H9 (cell line): ENCODE data around the gene TRIO. TPM values are rescaled to one million over a fixed set of nuclear protein-coding genes. Genes with fewer than 3 reads are reported as not detected.

Experiments
- DNase-seq: peaks from one replicate; pipeline ENCODE4 v3.0.0-alpha.2; 2017
- H2AFZ ChIP-seq: one replicate; pipeline ENCODE4 v1.6.1; 2013; ENCODE audit warnings: mild to moderate bottlenecking, low read length, control low read depth, moderate library complexity
- H2AK5ac ChIP-seq: 2 replicates; pipeline ENCODE4 v1.6.1; 2013; ENCODE audit warnings: low read length, control low read depth, mixed read lengths; ENCODE audit not compliant: insufficient read length
- H2BK120ac ChIP-seq: one replicate; pipeline ENCODE4 v1.6.1; 2013; ENCODE audit warnings: low read depth, mild to moderate bottlenecking, low read length, control low read depth, inconsistent platforms; ENCODE audit not compliant: poor library complexity, severe bottlenecking
- H2BK12ac ChIP-seq: 2 replicates; pipeline ENCODE4 v1.6.1; 2013; ENCODE audit warnings: low read length, control low read depth, mixed read lengths, low read depth; ENCODE audit not compliant: insufficient read length
- H2BK15ac ChIP-seq: 2 replicates; pipeline ENCODE4 v1.6.1; 2013; ENCODE audit warnings: low read depth, low read length, control low read depth
- H2BK20ac ChIP-seq: one replicate; pipeline ENCODE4 v1.6.1; 2013; ENCODE audit warnings: low read depth, mild to moderate bottlenecking, low read length, control low read depth, inconsistent platforms; ENCODE audit not compliant: poor library complexity, severe bottlenecking
- H2BK5ac ChIP-seq: 2 replicates; pipeline ENCODE4 v1.6.1; 2013; ENCODE audit warnings: low read length, control low read depth, mixed read lengths; ENCODE audit not compliant: insufficient read length
- H3K14ac ChIP-seq: 2 replicates; pipeline ENCODE4 v1.6.1; 2013; ENCODE audit warnings: low read length, control low read depth; ENCODE audit not compliant: insufficient read depth
- H3K18ac ChIP-seq: 2 replicates; pipeline ENCODE4 v1.6.1; 2013; ENCODE audit warnings: low read depth, mild to moderate bottlenecking, mixed read lengths, low read length, control low read depth; ENCODE audit not compliant: insufficient read length
- H3K23ac ChIP-seq: 2 replicates; pipeline ENCODE4 v1.6.1; 2013; ENCODE audit warnings: low read length, control low read depth, mixed read lengths, low read depth; ENCODE audit not compliant: insufficient read length
- H3K23me2 ChIP-seq: 2 replicates; pipeline ENCODE4 v1.6.1; 2013; ENCODE audit warnings: low read depth, mild to moderate bottlenecking, mixed read lengths, low read length, control low read depth; ENCODE audit not compliant: insufficient read length, poor library complexity, severe bottlenecking
- H3K27ac ChIP-seq: 2 replicates; pipeline ENCODE4 v1.5.1; 2013; ENCODE audit warnings: low read length, control low read depth, mixed read lengths, low read depth; ENCODE audit not compliant: insufficient read length
- H3K27me3 ChIP-seq: 2 replicates; pipeline ENCODE4 v1.6.1; 2013; ENCODE audit warnings: low read length, control low read depth, inconsistent platforms; ENCODE audit not compliant: insufficient read depth
- H3K4ac ChIP-seq: 2 replicates; pipeline ENCODE4 v1.6.1; 2013; ENCODE audit warnings: low read depth, mild to moderate bottlenecking, control low read depth, inconsistent platforms, low read length, moderate library complexity
- H3K4me1 ChIP-seq: 2 replicates; pipeline ENCODE4 v1.6.1; 2013; ENCODE audit warnings: low read length, control low read depth, inconsistent platforms; ENCODE audit not compliant: insufficient read depth
- H3K4me2 ChIP-seq: 2 replicates; pipeline ENCODE4 v1.6.1; 2013; ENCODE audit warnings: low read length, control low read depth, mixed read lengths; ENCODE audit not compliant: insufficient read length, insufficient read depth
- H3K56ac ChIP-seq: 2 replicates; pipeline ENCODE4 v1.6.1; 2013; ENCODE audit warnings: low read depth, mild to moderate bottlenecking, mixed read lengths, low read length, control low read depth; ENCODE audit not compliant: insufficient read length
- H3K79me1 ChIP-seq: 2 replicates; pipeline ENCODE4 v1.6.1; 2013; ENCODE audit warnings: low read depth, mild to moderate bottlenecking, moderate library complexity, low read length, control low read depth, inconsistent platforms; ENCODE audit not compliant: insufficient read depth, poor library complexity, severe bottlenecking
- H3K79me2 ChIP-seq: 2 replicates; pipeline ENCODE4 v1.6.1; 2013; ENCODE audit warnings: low read length, control low read depth, inconsistent platforms; ENCODE audit not compliant: insufficient read depth
- H3K9ac ChIP-seq: 2 replicates; pipeline ENCODE4 v1.6.1; 2013; ENCODE audit warnings: low read length, control low read depth, mixed read lengths; ENCODE audit not compliant: insufficient read length; ENCODE audit errors: extremely low read depth
- H3K9me3 ChIP-seq: one replicate; pipeline ENCODE4 v1.6.1; 2013; ENCODE audit warnings: low read depth, low read length, inconsistent platforms; ENCODE audit not compliant: control insufficient read depth
- H3T11ph ChIP-seq: one replicate; pipeline ENCODE4 v1.6.1; 2013; ENCODE audit warnings: mild to moderate bottlenecking, low read length, control low read depth, inconsistent platforms
- H4K20me1 ChIP-seq: one replicate; pipeline ENCODE4 v1.6.1; 2013; ENCODE audit not compliant: control insufficient read depth, insufficient read length, insufficient read depth
- H4K5ac ChIP-seq: 2 replicates; pipeline ENCODE4 v1.6.1; 2013; ENCODE audit warnings: low read depth, mild to moderate bottlenecking, mixed read lengths, low read length, control low read depth; ENCODE audit not compliant: insufficient read length
- H4K8ac ChIP-seq: replicated peaks from 2 replicates; pipeline ENCODE4 v1.6.1; 2013; ENCODE audit warnings: low read length, control low read depth, mixed read lengths, low read depth; ENCODE audit not compliant: insufficient read length
- H4K91ac ChIP-seq: 2 replicates; pipeline ENCODE4 v1.6.1; 2013; ENCODE audit warnings: low read depth, mild to moderate bottlenecking, moderate library complexity, mixed read lengths, low read length, control low read depth; ENCODE audit not compliant: insufficient read length
- H3K27ac Mint-ChIP-seq, 3 experiments: 2 replicates in 2 of 3; 3 replicates in 1 of 3; pipeline ENCODE4 v1.8.0; 2020 to 2021; ENCODE audit warnings: mixed read lengths in 3 of 3, mild to moderate bottlenecking in 1 of 3, moderate library complexity in 1 of 3
- H3K27me3 Mint-ChIP-seq: 2 replicates; pipeline ENCODE4 v1.8.0; 2021; ENCODE audit warnings: low read depth, mild to moderate bottlenecking, moderate library complexity, mixed read lengths
- H3K36me3 Mint-ChIP-seq, 3 experiments: 2 replicates in 2 of 3; 3 replicates in 1 of 3; pipeline ENCODE4 v1.8.0; 2020 to 2021; ENCODE audit warnings: low read depth in 3 of 3, mixed read lengths in 3 of 3; ENCODE audit not compliant: insufficient read depth in 1 of 3
- H3K4me1 Mint-ChIP-seq, 2 experiments: 2 replicates each; pipeline ENCODE4 v1.8.0; 2020; ENCODE audit warnings: mixed read lengths in 2 of 2
- H3K4me3 Mint-ChIP-seq, 2 experiments: 2 replicates in 1 of 2; 3 replicates in 1 of 2; pipeline ENCODE4 v1.8.0; 2020 to 2021; ENCODE audit warnings: mild to moderate bottlenecking in 2 of 2, mixed read lengths in 2 of 2, moderate library complexity in 1 of 2
- H3K9me3 Mint-ChIP-seq, 2 experiments: 2 replicates in 1 of 2; 3 replicates in 1 of 2; pipeline ENCODE4 v1.8.0; 2020; ENCODE audit warnings: mild to moderate bottlenecking in 2 of 2, mixed read lengths in 2 of 2, moderate library complexity in 1 of 2
- CTCF ChIP-seq: fragments of 200-600 bp; sonication (generic); conservative IDR thresholded peaks from 3 replicates; pipeline ENCODE4 v1.8.0; 2021; ENCODE audit warnings: antibody characterized with exemption, mild to moderate bottlenecking
- WGBS: extraction: QIAGEN DNeasy Blood & Tissue Kit; methylation state at CpG from one replicate; pipeline ENCODE4 v1.1.7; 2013; ENCODE audit warnings: missing lambda C conversion rate, low lambda C conversion rate, mixed read lengths; ENCODE audit not compliant: insufficient read length; ENCODE audit errors: extremely low coverage; 5-methylcytosine and 5-hydroxymethylcytosine counted together
- total RNA-seq: library from RNA; stranded (reverse); gene quantifications from 2 replicates; pipeline ENCODE4 v1.2.1, GENCODE V29; 2021

The TRIO gene
- total RNA-seq, 1 experiment from 2014 or later, result 87.8 TPM

GRCh38 chr5:14209836-14210235, 66.7 kb downstream of the TRIO start:
- Histone ChIP-seq H2BK15ac (no peak overlapping the region), H3K9ac (no peak overlapping the region), H2AK5ac (no peak overlapping the region), H3K18ac (no peak overlapping the region), H3K79me1 (peaks cover 6% of the 10 kb centered on the region), H3K4me1 (peaks cover under 1% of the 10 kb centered on the region; the same call in 1 of the 2 replicates), H4K91ac (no peak overlapping the region), H3K23me2 (no peaks in the 10 kb centered on the region), H3K23ac (no peak overlapping the region), H3K79me2 (peaks cover 19% of the 10 kb centered on the region; the same call in 1 of the 2 replicates), H3T11ph (no peak overlapping the region), H2BK120ac (no peak overlapping the region), H2BK5ac (no peak overlapping the region), H3K27ac (no peak overlapping the region), H2BK12ac (no peak overlapping the region), H3K4me2 (no peak overlapping the region), H4K20me1 (no peaks in the 10 kb centered on the region), H2AFZ (no peak overlapping the region), H4K5ac (no peak overlapping the region), H2BK20ac (no peak overlapping the region), H3K56ac (no peak overlapping the region), H3K27me3 (no peaks in the 10 kb centered on the region), H4K8ac (no peak overlapping the region), H3K9me3 (no peaks in the 10 kb centered on the region), H3K14ac (peak overlapping the region; percentile 20; the same call in 1 of the 2 replicates), H3K4ac (no peak overlapping the region)
- H3K27ac Mint-ChIP-seq, result no peak overlapping the region
- no peaks in the 10 kb centered on the region for H3K36me3 Mint-ChIP-seq
- H3K9me3 Mint-ChIP-seq, result no peaks in the 10 kb centered on the region
- TF ChIP-seq CTCF, result no peak
- no peak overlapping the region for H3K4me3 Mint-ChIP-seq
- H3K27me3 Mint-ChIP-seq, result no peaks in the 10 kb centered on the region
- no CpG with 5 or more reads among the region's 8 CpGs for WGBS
- no peak for DNase-seq
- H3K4me1 Mint-ChIP-seq, result peaks cover 26 to 30% of the 10 kb centered on the region in 2 experiments
